IMR-90 (cell line): ENCODE measurements around the gene HNRNPL.

ENCODE experiments used
- BHLHE40 ChIP-seq: fragments of 150-350 bp; IDR thresholded peaks from 2 replicates; pipeline ENCODE4 v1.6.1; 2016; ENCODE audit warnings: mild to moderate bottlenecking, low read depth, low read length
- CEBPB ChIP-seq: IDR thresholded peaks from 2 replicates; pipeline ENCODE4 v1.6.1; 2012; ENCODE audit warnings: low read depth, low read length, improper control_type of control experiment
- FOS ChIP-seq: fragments of 150-350 bp; IDR thresholded peaks from 2 replicates; pipeline ENCODE4 v1.6.1; 2016; ENCODE audit warnings: low read depth, low read length
- MAFK ChIP-seq: IDR thresholded peaks from 2 replicates; pipeline ENCODE4 v1.6.1; 2012; ENCODE audit warnings: low read depth, low read length, improper control_type of control experiment
- MXI1 ChIP-seq: IDR thresholded peaks from 2 replicates; pipeline ENCODE4 v1.6.1; 2012; ENCODE audit warnings: low read depth, mild to moderate bottlenecking, low read length, moderate library complexity, borderline replicate concordance
- POLR2A ChIP-seq: IDR thresholded peaks from 2 replicates; pipeline ENCODE4 v1.6.1; 2012; ENCODE audit warnings: mild to moderate bottlenecking, low read depth, low read length
- RCOR1 ChIP-seq: IDR thresholded peaks from 2 replicates; pipeline ENCODE4 v1.6.1; 2012; ENCODE audit warnings: mild to moderate bottlenecking, low read length, improper control_type of control experiment; ENCODE audit not compliant: insufficient replicate concordance
- TF ChIP-seq, protein P1 (sequence below): conservative IDR thresholded peaks from 2 replicates; pipeline ENCODE4 v1.5.1; 2012; ENCODE audit warnings: mild to moderate bottlenecking, low read depth, low read length, improper control_type of control experiment
- TF ChIP-seq, protein P2 (sequence below): fragments of 150-350 bp; IDR thresholded peaks from 2 replicates; pipeline ENCODE4 v1.6.1; 2017; ENCODE audit warnings: mild to moderate bottlenecking, antibody characterized with exemption, low read length, low read depth

DNA sequence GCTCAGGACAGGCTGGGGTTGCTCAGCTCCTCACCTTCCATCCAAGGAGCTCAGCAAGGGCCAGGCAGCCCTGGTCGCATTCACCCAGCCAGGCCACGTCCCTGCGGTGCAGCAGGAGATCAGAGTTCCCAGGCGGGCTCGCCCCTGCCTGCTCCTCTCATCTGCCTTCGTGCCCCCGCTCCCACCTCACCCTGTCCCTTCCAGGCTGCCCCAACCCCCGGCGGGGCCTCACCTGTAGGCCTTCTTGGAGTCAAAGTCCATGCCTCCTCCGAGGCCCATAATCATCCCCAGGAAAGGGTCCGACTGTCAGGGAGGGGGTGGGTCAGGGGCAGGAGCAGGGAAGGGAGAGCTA, 29.6 kb upstream of the HNRNPL start:
- TF ChIP-seq, protein P1, sequence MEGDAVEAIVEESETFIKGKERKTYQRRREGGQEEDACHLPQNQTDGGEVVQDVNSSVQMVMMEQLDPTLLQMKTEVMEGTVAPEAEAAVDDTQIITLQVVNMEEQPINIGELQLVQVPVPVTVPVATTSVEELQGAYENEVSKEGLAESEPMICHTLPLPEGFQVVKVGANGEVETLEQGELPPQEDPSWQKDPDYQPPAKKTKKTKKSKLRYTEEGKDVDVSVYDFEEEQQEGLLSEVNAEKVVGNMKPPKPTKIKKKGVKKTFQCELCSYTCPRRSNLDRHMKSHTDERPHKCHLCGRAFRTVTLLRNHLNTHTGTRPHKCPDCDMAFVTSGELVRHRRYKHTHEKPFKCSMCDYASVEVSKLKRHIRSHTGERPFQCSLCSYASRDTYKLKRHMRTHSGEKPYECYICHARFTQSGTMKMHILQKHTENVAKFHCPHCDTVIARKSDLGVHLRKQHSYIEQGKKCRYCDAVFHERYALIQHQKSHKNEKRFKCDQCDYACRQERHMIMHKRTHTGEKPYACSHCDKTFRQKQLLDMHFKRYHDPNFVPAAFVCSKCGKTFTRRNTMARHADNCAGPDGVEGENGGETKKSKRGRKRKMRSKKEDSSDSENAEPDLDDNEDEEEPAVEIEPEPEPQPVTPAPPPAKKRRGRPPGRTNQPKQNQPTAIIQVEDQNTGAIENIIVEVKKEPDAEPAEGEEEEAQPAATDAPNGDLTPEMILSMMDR = no peak
- TF ChIP-seq POLR2A (no peak), MXI1 (no peak), MAFK (no peak), BHLHE40 (no peak), CEBPB (no peak), FOS (no peak), RCOR1 (no peak)
- TF ChIP-seq, protein P2, sequence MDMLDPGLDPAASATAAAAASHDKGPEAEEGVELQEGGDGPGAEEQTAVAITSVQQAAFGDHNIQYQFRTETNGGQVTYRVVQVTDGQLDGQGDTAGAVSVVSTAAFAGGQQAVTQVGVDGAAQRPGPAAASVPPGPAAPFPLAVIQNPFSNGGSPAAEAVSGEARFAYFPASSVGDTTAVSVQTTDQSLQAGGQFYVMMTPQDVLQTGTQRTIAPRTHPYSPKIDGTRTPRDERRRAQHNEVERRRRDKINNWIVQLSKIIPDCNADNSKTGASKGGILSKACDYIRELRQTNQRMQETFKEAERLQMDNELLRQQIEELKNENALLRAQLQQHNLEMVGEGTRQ = no peak
